Stimulated activated CD8-positive, alpha-beta memory T cell treated with anti-CD3 and anti-CD28 coated beads, Interleukin-7, amount 100 ng/mL, for 48 hours (primary cell): ENCODE measurements around the gene GPR148.

Experiments
- DNase-seq, 2 donors: peaks; one replicate each; pipeline ENCODE4 v3.0.0-alpha.2; 2020; ENCODE audit warnings: low read depth in 1 of 2; ENCODE audit errors: extremely low read depth in 1 of 2

GPR148 gene

DNA sequence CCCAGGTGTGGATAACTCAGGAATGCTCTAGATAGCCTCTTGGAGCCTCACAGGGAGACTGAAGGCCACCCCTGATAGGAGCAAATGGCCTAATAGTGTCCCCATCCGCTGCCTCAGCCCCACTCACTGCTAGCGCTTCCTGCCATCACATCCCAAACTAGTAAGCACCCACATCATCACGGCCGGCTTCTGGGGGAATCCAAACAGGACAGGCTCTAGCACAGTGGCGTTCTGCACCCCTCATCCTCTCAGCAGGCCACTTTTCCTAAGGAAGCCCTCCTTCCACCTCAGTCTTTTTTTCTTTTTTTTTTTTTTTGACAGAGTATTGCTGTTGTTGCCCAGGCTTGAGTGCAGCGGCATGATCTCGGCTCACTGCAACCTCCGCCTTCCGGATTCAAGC, 20.2 kb downstream of the GPR148 start:
- no peak for DNase-seq

- DNase-seq: no peak
These were observed 20.8 kb downstream of the GPR148 start for GRCh38 chr2:130749641-130750040.

GRCh38 chr2:130754811-130755210, 25.9 kb downstream of the GPR148 start:
- DNase-seq: no peak

GRCh38 chr2:130755256-130756052, 26.6 kb downstream of the GPR148 start, which contains the start of gene AMER3:
Gene AMER3, plus strand, starts transcription at chr2:130755540. Its CDS starts 6,533 bp downstream, at chr2:130762073.
- no peak for DNase-seq

GRCh38 chr2:130756053-130756873, 27.4 kb downstream of the GPR148 start:
- no peak for DNase-seq

- no peak for DNase-seq
These were observed 28.2 kb downstream of the GPR148 start for GRCh38 chr2:130756874-130757668.

GRCh38 chr2:130759906-130760753, 31.3 kb downstream of the GPR148 start:
- no peak for DNase-seq

- no peak for DNase-seq
These were observed 32.2 kb downstream of the GPR148 start for GRCh38 chr2:130760754-130761751.

DNA sequence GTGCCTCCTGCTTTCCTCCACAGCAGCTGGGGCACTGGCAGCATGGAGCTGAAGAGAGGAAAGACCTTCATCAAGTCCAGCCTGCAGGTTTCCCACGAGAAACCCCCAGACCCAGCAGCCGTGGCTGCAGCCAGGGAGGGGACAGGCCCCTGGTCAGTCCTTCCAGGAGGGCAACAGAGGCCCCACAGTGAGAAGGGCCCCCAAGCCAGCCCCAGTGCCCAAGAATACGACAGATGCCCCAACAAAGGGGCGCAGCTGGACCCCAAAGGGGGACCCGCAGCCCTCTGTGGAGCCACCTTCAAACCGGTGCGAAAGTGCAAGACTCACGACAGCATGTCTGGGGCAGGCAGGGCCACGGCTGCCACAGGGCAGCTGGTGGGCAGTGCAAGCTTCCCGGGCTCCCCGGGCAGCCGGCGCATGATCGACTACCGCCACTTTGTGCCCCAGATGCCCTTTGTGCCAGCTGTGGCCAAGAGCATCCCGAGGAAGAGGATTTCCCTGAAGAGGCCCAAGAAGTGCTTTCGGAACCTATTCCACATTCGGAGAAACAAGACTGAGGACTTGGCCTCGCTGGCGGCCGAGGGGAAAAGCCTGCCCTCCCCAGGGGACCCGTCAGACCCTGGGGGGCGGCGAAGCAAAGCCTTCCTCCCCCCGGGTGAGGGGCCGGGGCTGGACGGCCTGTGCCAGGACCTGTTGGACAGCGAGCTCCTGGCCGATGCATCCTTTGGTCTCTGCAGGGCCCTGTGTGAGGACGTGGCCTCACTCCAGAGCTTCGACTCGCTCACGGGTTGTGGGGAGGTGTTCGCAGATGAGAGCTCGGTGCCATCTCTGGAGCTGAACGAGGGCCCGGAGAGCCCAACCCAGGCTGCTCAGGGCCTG, 33.4 kb downstream of the GPR148 start:
- no peak for DNase-seq

GRCh38 chr2:130762910-130763385, 34.1 kb downstream of the GPR148 start:
- DNase-seq: no peak

GRCh38 chr2:130763405-130763804, 34.5 kb downstream of the GPR148 start:
- no peak for DNase-seq

- no peak for DNase-seq
These were observed 35.4 kb downstream of the GPR148 start for GRCh38 chr2:130764035-130764820.

- no peak for DNase-seq
These were observed 35.9 kb downstream of the GPR148 start for GRCh38 chr2:130764821-130765115.

- no peak for DNase-seq
These were observed 36.6 kb downstream of the GPR148 start for GRCh38 chr2:130765464-130765863.

GRCh38 chr2:130766037-130766436, 37.2 kb downstream of the GPR148 start:
- DNase-seq: no peak

- no peak for DNase-seq
These were observed 38.0 kb downstream of the GPR148 start for GRCh38 chr2:130766711-130767407.

GRCh38 chr2:130767408-130767775, 38.5 kb downstream of the GPR148 start:
- DNase-seq: no peak
